Neutrophil (primary cell): ENCODE measurements around the gene STH.

ENCODE experiments used
- H3K27ac ChIP-seq: fragments of 200-600 bp; sonication (generic); 2 replicates; pipeline ENCODE4 v1.5.1; 2016; ENCODE audit warnings: mild to moderate bottlenecking, moderate library complexity
- H3K27me3 ChIP-seq: fragments of 200-600 bp; sonication (generic); 2 replicates; pipeline ENCODE4 v1.6.0; 2016; ENCODE audit warnings: mild to moderate bottlenecking
- H3K36me3 ChIP-seq: fragments of 200-600 bp; sonication (generic); 2 replicates; pipeline ENCODE4 v1.5.1; 2017
- H3K4me1 ChIP-seq, 2 experiments: fragments of 200-600 bp in 1 of 2; sonication (generic) in 1 of 2; 1 replicate in 1 of 2; 2 replicates in 1 of 2; pipeline versions ENCODE4 v1.5.1 to v1.6.1; 2013 to 2016; ENCODE audit warnings: low read depth in 1 of 2, low read length in 1 of 2, mild to moderate bottlenecking in 1 of 2, moderate library complexity in 1 of 2; ENCODE audit not compliant: control insufficient read depth in 1 of 2, insufficient read depth in 1 of 2
- H3K4me3 ChIP-seq, 2 experiments: fragments of 200-600 bp in 1 of 2; sonication (generic) in 1 of 2; 1 replicate in 1 of 2; 2 replicates in 1 of 2; pipeline ENCODE4 v1.5.1; 2013 to 2016; ENCODE audit warnings: low read depth in 1 of 2, low read length in 1 of 2, mild to moderate bottlenecking in 1 of 2, moderate library complexity in 1 of 2
- H3K9me3 ChIP-seq: fragments of 200-600 bp; sonication (generic); 2 replicates; pipeline ENCODE4 v1.5.1; 2016
- CTCF ChIP-seq: fragments of 200-600 bp; sonication (generic); IDR thresholded peaks from 2 replicates; pipeline ENCODE4 v1.5.1; 2016; ENCODE audit warnings: antibody characterized with exemption

Gene STH

GRCh38 chr17:45967378-45967777 is 31.7 kb upstream of the STH start:
- no peaks in the 10 kb centered on the region for H3K9me3 ChIP-seq
- H3K36me3 ChIP-seq: no peaks in the 10 kb centered on the region
- no peak overlapping the region for H3K27ac ChIP-seq
- TF ChIP-seq CTCF: no peak
- H3K4me1 ChIP-seq: no peaks in the 10 kb centered on the region
- H3K4me3 ChIP-seq: no peak overlapping the region
- peaks cover 44% of the 10 kb centered on the region for H3K27me3 ChIP-seq

DNA sequence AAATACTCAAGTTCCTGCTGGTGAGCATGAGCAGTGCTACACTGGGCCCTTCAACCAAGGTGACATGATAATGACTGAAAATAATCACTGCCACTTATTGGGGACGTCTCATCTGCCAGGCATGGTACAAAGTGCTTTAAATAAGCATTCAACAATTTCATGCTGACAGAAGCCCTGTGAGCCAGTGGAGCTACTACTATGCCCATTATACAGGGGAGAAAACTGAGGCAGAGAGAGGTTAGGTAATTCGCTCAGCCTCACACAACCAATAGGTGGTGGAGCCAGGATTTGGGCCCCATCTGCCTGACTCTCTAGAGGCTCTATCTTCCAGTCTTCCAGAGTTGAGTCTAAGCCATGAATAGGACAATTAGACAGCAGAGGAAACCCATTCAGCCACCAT is 30.3 kb upstream of the STH start:
- no peak for TF ChIP-seq CTCF
- peaks cover 54% of the 10 kb centered on the region for H3K27me3 ChIP-seq
- no peak overlapping the region for H3K27ac ChIP-seq

DNA sequence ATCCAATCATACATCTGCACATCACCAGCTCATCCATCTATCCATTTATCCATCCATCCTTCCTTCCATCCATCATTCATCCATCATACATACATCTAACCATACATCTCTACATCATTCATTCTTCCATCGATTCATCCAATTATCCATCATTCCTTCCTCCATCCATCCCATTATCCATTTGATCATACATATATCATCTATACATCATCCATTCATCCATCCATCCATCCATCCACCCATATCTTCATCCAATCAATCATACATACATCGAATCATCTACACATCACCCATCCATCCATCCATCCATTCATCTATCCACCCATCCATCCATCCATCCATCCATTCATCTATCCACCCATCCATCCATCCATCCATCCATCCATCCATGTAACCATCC is 29.3 kb upstream of the STH start:
- H3K36me3 ChIP-seq: no peaks in the 10 kb centered on the region
- H3K27ac ChIP-seq: no peak overlapping the region
- H3K4me1 ChIP-seq: no peaks in the 10 kb centered on the region
- no peak overlapping the region for H3K4me3 ChIP-seq
- no peak for TF ChIP-seq CTCF
- H3K9me3 ChIP-seq: no peaks in the 10 kb centered on the region
- peaks cover 54% of the 10 kb centered on the region for H3K27me3 ChIP-seq

More for the DNA sequence above, 30.3 kb upstream of the STH start:
- Histone ChIP-seq H3K36me3 (no peaks in the 10 kb centered on the region), H3K4me1 (no peaks in the 10 kb centered on the region), H3K4me3 (no peak overlapping the region), H3K9me3 (no peaks in the 10 kb centered on the region)

GRCh38 chr17:45970659-45971058 is 28.4 kb upstream of the STH start:
- TF ChIP-seq CTCF: no peak
- H3K36me3 ChIP-seq: no peaks in the 10 kb centered on the region
- no peak overlapping the region for H3K4me3 ChIP-seq
- H3K4me1 ChIP-seq: no peaks in the 10 kb centered on the region
- no peak overlapping the region for H3K27ac ChIP-seq
- H3K9me3 ChIP-seq: no peaks in the 10 kb centered on the region
- H3K27me3 ChIP-seq: peaks cover 47% of the 10 kb centered on the region

GRCh38 chr17:45971698-45972141 is 27.3 kb upstream of the STH start:
- Histone ChIP-seq H3K4me3 (no peak overlapping the region), H3K27me3 (peaks cover 36% of the 10 kb centered on the region), H3K27ac (no peak overlapping the region), H3K4me1 (no peaks in the 10 kb centered on the region), H3K9me3 (no peaks in the 10 kb centered on the region), H3K36me3 (no peaks in the 10 kb centered on the region)
- no peak for TF ChIP-seq CTCF

GRCh38 chr17:45972531-45972930 is 26.5 kb upstream of the STH start:
- peaks cover 28% of the 10 kb centered on the region for H3K27me3 ChIP-seq
- no peak overlapping the region for H3K27ac ChIP-seq
- H3K9me3 ChIP-seq: no peaks in the 10 kb centered on the region
- no peaks in the 10 kb centered on the region for H3K4me1 ChIP-seq
- H3K4me3 ChIP-seq: no peak overlapping the region
- TF ChIP-seq CTCF: no peak
- H3K36me3 ChIP-seq: no peaks in the 10 kb centered on the region
